Measurements from ENCODE around the gene SLIT3. TPM values are rescaled to one million over a fixed set of nuclear protein-coding genes. Genes with fewer than 3 reads are reported as not detected.

The SLIT3 gene
- total and polyA plus RNA-seq, 10 of the 15 experiments (the other 5 are each of a cell fraction or from before 2014, with no cell fraction given) = 0.05 TPM; not detected in 9

DNA sequence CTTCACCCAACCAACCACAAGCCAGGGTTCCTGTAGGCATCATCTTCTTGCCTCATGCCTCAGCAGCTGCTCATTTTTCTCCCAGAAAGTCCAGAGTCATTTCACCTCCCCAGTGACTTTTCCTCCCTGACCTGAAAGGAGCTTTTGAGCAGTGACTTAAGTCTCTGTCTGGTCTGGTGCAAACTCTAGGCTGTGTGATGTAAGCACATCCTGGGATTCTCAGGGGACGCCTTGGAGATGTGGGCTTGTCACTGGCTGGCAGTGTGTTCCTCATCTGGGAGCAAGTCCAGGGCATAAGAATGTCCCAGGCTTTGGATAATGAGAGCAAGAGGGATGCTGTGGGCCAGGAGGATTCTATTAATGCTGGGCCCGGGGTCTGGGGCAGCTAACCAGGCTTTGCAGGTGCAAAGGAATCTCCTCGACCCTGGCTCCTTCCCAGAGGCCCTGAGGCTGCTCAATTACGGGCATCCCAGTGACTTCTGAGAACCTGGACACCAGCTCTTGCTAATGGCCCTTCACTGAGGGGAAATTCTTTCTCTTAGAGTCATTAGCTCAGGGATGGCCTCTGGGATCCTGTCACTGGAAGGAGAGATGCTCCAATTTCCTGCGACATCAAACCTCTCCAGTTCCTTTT, 510.8 kb downstream of the SLIT3 start (continued):
- no peak for TF ChIP-seq NR2F1 (conservative IDR thresholded peaks at IDR 0.05)
- no peak for TF ChIP-seq SIX5 (IDR thresholded peaks at IDR 0.05; ENCODE audit: low read depth, low read length, severe bottlenecking)
- no peak for TF ChIP-seq MYC (IDR thresholded peaks at IDR 0.05; ENCODE audit: insufficient read depth, insufficient read length, insufficient replicate concordance, low read length, severe bottlenecking)
- TF ChIP-seq CREB1 (IDR thresholded peaks at IDR 0.05; ENCODE audit: low read depth) = no peak
- TF ChIP-seq, protein P1, sequence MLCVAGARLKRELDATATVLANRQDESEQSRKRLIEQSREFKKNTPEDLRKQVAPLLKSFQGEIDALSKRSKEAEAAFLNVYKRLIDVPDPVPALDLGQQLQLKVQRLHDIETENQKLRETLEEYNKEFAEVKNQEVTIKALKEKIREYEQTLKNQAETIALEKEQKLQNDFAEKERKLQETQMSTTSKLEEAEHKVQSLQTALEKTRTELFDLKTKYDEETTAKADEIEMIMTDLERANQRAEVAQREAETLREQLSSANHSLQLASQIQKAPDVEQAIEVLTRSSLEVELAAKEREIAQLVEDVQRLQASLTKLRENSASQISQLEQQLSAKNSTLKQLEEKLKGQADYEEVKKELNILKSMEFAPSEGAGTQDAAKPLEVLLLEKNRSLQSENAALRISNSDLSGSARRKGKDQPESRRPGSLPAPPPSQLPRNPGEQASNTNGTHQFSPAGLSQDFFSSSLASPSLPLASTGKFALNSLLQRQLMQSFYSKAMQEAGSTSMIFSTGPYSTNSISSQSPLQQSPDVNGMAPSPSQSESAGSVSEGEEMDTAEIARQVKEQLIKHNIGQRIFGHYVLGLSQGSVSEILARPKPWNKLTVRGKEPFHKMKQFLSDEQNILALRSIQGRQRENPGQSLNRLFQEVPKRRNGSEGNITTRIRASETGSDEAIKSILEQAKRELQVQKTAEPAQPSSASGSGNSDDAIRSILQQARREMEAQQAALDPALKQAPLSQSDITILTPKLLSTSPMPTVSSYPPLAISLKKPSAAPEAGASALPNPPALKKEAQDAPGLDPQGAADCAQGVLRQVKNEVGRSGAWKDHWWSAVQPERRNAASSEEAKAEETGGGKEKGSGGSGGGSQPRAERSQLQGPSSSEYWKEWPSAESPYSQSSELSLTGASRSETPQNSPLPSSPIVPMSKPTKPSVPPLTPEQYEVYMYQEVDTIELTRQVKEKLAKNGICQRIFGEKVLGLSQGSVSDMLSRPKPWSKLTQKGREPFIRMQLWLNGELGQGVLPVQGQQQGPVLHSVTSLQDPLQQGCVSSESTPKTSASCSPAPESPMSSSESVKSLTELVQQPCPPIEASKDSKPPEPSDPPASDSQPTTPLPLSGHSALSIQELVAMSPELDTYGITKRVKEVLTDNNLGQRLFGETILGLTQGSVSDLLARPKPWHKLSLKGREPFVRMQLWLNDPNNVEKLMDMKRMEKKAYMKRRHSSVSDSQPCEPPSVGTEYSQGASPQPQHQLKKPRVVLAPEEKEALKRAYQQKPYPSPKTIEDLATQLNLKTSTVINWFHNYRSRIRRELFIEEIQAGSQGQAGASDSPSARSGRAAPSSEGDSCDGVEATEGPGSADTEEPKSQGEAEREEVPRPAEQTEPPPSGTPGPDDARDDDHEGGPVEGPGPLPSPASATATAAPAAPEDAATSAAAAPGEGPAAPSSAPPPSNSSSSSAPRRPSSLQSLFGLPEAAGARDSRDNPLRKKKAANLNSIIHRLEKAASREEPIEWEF (IDR thresholded peaks at IDR 0.05; ENCODE audit: insufficient replicate concordance, low read depth, low read length) = no peak
- TF ChIP-seq, protein P2, sequence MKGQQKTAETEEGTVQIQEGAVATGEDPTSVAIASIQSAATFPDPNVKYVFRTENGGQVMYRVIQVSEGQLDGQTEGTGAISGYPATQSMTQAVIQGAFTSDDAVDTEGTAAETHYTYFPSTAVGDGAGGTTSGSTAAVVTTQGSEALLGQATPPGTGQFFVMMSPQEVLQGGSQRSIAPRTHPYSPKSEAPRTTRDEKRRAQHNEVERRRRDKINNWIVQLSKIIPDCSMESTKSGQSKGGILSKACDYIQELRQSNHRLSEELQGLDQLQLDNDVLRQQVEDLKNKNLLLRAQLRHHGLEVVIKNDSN (IDR thresholded peaks at IDR 0.05; ENCODE audit: borderline replicate concordance, extremely low read length, insufficient read depth, low read depth, low read length) = no peak
- TF ChIP-seq POLR2AphosphoS2 (IDR thresholded peaks at IDR 0.05; ENCODE audit: low read depth, low read length) = no peak
- no peak for TF ChIP-seq MYB (IDR thresholded peaks at IDR 0.05; ENCODE audit: borderline replicate concordance, low read depth, low read length)
